Mesenchymal stem cell (in vitro differentiated cells and primary cell): ENCODE data around the gene PPP1R14B.

ENCODE experiments used
- DNase-seq: peaks from one replicate; pipeline ENCODE4 v3.0.0-alpha.2; 2013
- H2AFZ ChIP-seq: one replicate; pipeline ENCODE4 v1.6.1; 2013; ENCODE audit warnings: low read depth, mild to moderate bottlenecking, control low read depth, inconsistent platforms, low read length, moderate library complexity
- H2AK5ac ChIP-seq: 2 replicates; pipeline ENCODE4 v1.6.1; 2013; ENCODE audit warnings: low read length, moderate library complexity, mild to moderate bottlenecking, inconsistent platforms; ENCODE audit not compliant: severe bottlenecking
- H2BK120ac ChIP-seq: one replicate; pipeline ENCODE4 v1.6.1; 2013; ENCODE audit warnings: low read depth, mild to moderate bottlenecking, inconsistent platforms, low read length, moderate library complexity
- H2BK12ac ChIP-seq, 2 experiments: one replicate each; pipeline ENCODE4 v1.6.1; 2013; ENCODE audit warnings: inconsistent platforms in 2 of 2, low read length in 2 of 2, mild to moderate bottlenecking in 2 of 2, moderate library complexity in 2 of 2, control low read depth in 1 of 2
- H2BK15ac ChIP-seq: one replicate; pipeline ENCODE4 v1.6.1; 2013; ENCODE audit warnings: mild to moderate bottlenecking, low read depth, inconsistent platforms; ENCODE audit not compliant: poor library complexity, severe bottlenecking
- H2BK5ac ChIP-seq: 2 replicates; pipeline ENCODE4 v1.6.1; 2013; ENCODE audit warnings: low read depth, mild to moderate bottlenecking, low read length, control low read depth, inconsistent platforms; ENCODE audit not compliant: poor library complexity, severe bottlenecking
- H3K14ac ChIP-seq, 2 experiments: one replicate each; pipeline ENCODE4 v1.6.1; 2013; ENCODE audit warnings: inconsistent platforms in 2 of 2, low read length in 2 of 2, control low read depth in 1 of 2, mild to moderate bottlenecking in 1 of 2, moderate library complexity in 1 of 2
- H3K18ac ChIP-seq, 2 experiments: one replicate each; pipeline ENCODE4 v1.6.1; 2013; ENCODE audit warnings: inconsistent platforms in 2 of 2, low read length in 2 of 2, control low read depth in 1 of 2, low read depth in 1 of 2, mild to moderate bottlenecking in 1 of 2
- H3K23ac ChIP-seq, 2 experiments: one replicate each; pipeline ENCODE4 v1.6.1; 2013; ENCODE audit warnings: inconsistent platforms in 2 of 2, low read length in 2 of 2, mild to moderate bottlenecking in 2 of 2, moderate library complexity in 2 of 2, control low read depth in 1 of 2
- H3K27ac ChIP-seq: 2 replicates; pipeline ENCODE4 v1.5.1; 2013; ENCODE audit warnings: mild to moderate bottlenecking, moderate library complexity, low read length, control low read depth, inconsistent platforms; ENCODE audit not compliant: poor library complexity, severe bottlenecking
- H3K27me3 ChIP-seq, 2 experiments: 2 replicates each; pipeline versions ENCODE4 v1.6.1 to v1.7.0; 2013; ENCODE audit warnings: low read length in 2 of 2, mild to moderate bottlenecking in 2 of 2, moderate library complexity in 2 of 2, control low read depth in 1 of 2, inconsistent platforms in 1 of 2; ENCODE audit not compliant: control insufficient read depth in 1 of 2, insufficient read depth in 1 of 2
- H3K36me3 ChIP-seq, 2 experiments: 2 replicates each; pipeline versions ENCODE4 v1.6.1 to v1.7.0; 2013; ENCODE audit warnings: low read length in 2 of 2, control low read depth in 1 of 2, inconsistent platforms in 1 of 2, low read depth in 1 of 2, mild to moderate bottlenecking in 1 of 2; ENCODE audit not compliant: insufficient read depth in 2 of 2, control insufficient read depth in 1 of 2
- H3K4ac ChIP-seq, 2 experiments: one replicate each; pipeline ENCODE4 v1.6.1; 2013; ENCODE audit warnings: inconsistent platforms in 2 of 2, low read length in 2 of 2, mild to moderate bottlenecking in 2 of 2, moderate library complexity in 2 of 2, control low read depth in 1 of 2, low read depth in 1 of 2
- H3K4me1 ChIP-seq: 2 replicates; pipeline ENCODE4 v1.6.1; 2013; ENCODE audit warnings: low read depth, low read length, control low read depth; ENCODE audit not compliant: control insufficient read depth, insufficient read depth
- H3K4me2 ChIP-seq: 2 replicates; pipeline ENCODE4 v1.6.1; 2013; ENCODE audit warnings: low read length, mild to moderate bottlenecking, inconsistent platforms; ENCODE audit not compliant: poor library complexity, severe bottlenecking
- H3K4me3 ChIP-seq, 2 experiments: 2 replicates each; pipeline versions ENCODE4 v1.5.1 to v1.7.0; 2013; ENCODE audit warnings: low read length in 2 of 2, mild to moderate bottlenecking in 2 of 2, control low read depth in 1 of 2, low read depth in 1 of 2; ENCODE audit not compliant: insufficient read depth in 1 of 2
- H3K79me1 ChIP-seq: replicated peaks from 2 replicates; pipeline ENCODE4 v1.6.1; 2013; ENCODE audit warnings: mild to moderate bottlenecking, control low read depth, low read length, inconsistent platforms; ENCODE audit not compliant: poor library complexity, severe bottlenecking
- H3K9ac ChIP-seq: 2 replicates; pipeline ENCODE4 v1.7.0; 2013; ENCODE audit warnings: mild to moderate bottlenecking, low read length, moderate library complexity
- H3K9me3 ChIP-seq: 2 replicates; pipeline ENCODE4 v1.7.0; 2013; ENCODE audit warnings: mild to moderate bottlenecking, low read length; ENCODE audit not compliant: control insufficient read depth
- H4K8ac ChIP-seq: one replicate; pipeline ENCODE4 v1.6.1; 2013; ENCODE audit warnings: inconsistent platforms, mild to moderate bottlenecking, low read length, moderate library complexity
- H4K91ac ChIP-seq: one replicate; pipeline ENCODE4 v1.6.1; 2013; ENCODE audit warnings: mild to moderate bottlenecking, low read length, inconsistent platforms
- WGBS: methylation state at CpG from one replicate; pipeline ENCODE4 v1.1.7; 2013; ENCODE audit warnings: mixed read lengths; 5-methylcytosine and 5-hydroxymethylcytosine counted together

The PPP1R14B gene

DNA sequence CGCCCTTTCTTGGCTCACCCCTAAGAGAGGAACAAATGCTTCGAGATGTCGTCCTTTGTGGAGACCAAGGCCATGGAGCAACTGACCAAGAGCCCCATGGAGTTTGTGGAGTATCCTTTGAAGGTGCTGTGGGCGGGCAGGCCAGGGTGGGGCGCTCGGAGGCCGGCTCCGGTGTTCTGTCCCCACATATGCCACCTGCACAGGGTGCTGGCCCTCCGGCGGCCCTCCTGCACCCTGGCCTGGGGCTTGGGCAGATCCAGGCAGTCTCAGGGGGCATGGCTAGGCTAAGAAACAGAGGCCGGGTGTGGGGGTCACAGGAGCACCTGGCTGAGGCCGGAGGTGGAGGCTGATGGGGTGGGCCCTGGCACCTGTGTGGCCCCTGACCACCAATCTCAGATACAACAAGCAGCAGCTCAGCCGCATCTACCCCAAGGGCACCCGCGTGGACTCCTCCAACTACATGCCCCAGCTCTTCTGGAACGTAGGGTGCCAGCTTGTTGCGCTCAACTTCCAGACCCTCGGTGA is 14.9 kb upstream of the PPP1R14B start:
- WGBS = 96% methylated on average over 18 of the region's 18 CpGs
- Histone ChIP-seq H2BK5ac (no peak overlapping the region), H3K23ac (no peak overlapping the region), H2BK12ac (no peak overlapping the region), H3K4me2 (no peak overlapping the region), H2AFZ (no peak overlapping the region), H3K79me1 (peaks cover 19% of the 10 kb centered on the region), H2BK15ac (no peak overlapping the region), H3K9ac (no peak overlapping the region), H2BK120ac (no peak overlapping the region), H4K8ac (no peak overlapping the region), H4K91ac (no peak overlapping the region), H3K36me3 (peaks cover 84 to 92% of the 10 kb centered on the region in 2 experiments), H3K27me3 (no peaks in the 10 kb centered on the region), H3K9me3 (no peaks in the 10 kb centered on the region), H2AK5ac (no peak overlapping the region), H3K4ac (no peak overlapping the region), H3K14ac (no peak overlapping the region), H3K18ac (no peak overlapping the region), H3K4me1 (peaks cover 30% of the 10 kb centered on the region), H3K27ac (no peak overlapping the region), H3K4me3 (no peak overlapping the region)
- DNase-seq = no peak

DNA sequence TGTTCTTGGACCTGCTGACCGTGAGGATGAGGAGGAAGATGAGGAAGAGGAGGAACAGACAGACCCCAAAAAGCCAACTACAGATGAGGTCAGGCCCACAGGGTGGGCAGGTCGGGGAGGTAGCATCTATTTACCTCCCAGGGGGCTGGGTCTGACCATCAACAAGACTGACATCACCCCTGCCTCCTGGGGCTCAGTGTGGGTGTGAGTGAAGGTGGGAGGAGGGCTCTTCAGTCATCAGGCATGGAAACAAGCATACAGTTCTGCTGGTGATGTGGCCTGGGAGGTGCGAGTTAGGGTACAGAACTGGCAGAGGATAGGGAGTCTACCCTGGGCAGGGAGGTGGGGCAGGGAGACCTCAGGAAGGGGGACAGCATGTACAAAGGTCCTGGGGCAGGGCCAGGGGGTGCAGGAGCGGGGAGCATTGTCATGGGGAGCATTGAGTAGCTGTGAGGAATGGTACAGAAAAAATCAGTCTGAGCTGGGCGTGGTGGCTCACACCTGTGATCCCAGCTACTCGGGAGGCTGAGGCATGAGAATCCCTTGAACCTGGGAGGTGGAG is 13.5 kb upstream of the PPP1R14B start:
- Histone ChIP-seq H3K4ac (no peak overlapping the region), H3K14ac (no peak overlapping the region), H3K18ac (no peak overlapping the region), H2BK12ac (no peak overlapping the region), H2AFZ (no peak overlapping the region), H3K9ac (no peak overlapping the region), H2BK120ac (no peak overlapping the region), H3K23ac (no peak overlapping the region), H3K36me3 (peaks cover 83 to 92% of the 10 kb centered on the region in 2 experiments), H3K4me3 (no peak overlapping the region), H3K9me3 (no peaks in the 10 kb centered on the region), H3K4me2 (no peak overlapping the region), H2AK5ac (no peak overlapping the region), H3K27me3 (no peaks in the 10 kb centered on the region), H4K8ac (no peak overlapping the region), H2BK15ac (no peak overlapping the region), H3K79me1 (peaks cover 26% of the 10 kb centered on the region), H2BK5ac (no peak overlapping the region), H4K91ac (no peak overlapping the region), H3K4me1 (peaks cover 26% of the 10 kb centered on the region), H3K27ac (no peak overlapping the region)
- no peak for DNase-seq
- 94% methylated on average over 5 of the region's 6 CpGs for WGBS

DNA sequence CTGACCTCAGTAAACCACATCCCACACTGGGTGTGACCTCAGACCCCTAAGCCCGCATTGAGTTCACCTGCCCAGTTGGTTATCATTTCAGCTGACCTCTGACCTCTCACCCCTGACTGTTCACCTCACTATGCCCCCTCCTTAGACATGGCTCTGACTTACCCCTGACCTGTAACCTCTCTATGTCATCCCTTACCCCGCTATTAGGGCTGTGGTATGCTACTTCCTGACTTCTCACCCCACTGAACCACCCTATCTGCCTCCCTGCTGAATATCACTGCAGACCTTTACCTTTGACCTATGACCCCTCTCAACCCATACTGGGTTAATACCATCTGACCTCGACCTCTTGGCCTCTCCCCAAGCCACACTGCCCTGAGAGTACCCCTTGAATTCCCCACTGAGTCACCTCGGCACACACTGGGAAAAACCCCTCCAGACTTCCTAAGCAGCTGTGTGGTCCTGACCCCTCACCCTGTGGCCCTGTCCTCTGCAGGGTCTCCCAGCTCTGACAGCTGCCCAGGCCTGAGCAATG is 12.9 kb upstream of the PPP1R14B start:
- Histone ChIP-seq H3K9ac (no peak overlapping the region), H3K27me3 (no peaks in the 10 kb centered on the region), H2BK120ac (no peak overlapping the region), H2AK5ac (no peak overlapping the region), H3K4ac (no peak overlapping the region), H3K23ac (no peak overlapping the region), H3K4me3 (no peak overlapping the region), H3K9me3 (no peaks in the 10 kb centered on the region), H3K18ac (no peak overlapping the region), H2BK15ac (no peak overlapping the region), H3K14ac (no peak overlapping the region), H2AFZ (no peak overlapping the region), H3K4me2 (no peak overlapping the region), H4K8ac (no peak overlapping the region), H4K91ac (no peak overlapping the region), H3K79me1 (peaks cover 30% of the 10 kb centered on the region), H2BK12ac (no peak overlapping the region), H3K36me3 (peaks cover 87 to 92% of the 10 kb centered on the region in 2 experiments), H3K27ac (no peak overlapping the region), H2BK5ac (no peak overlapping the region), H3K4me1 (peaks cover 26% of the 10 kb centered on the region)
- WGBS = 83% methylated on average over 4 of the region's 4 CpGs
- DNase-seq = no peak

DNA sequence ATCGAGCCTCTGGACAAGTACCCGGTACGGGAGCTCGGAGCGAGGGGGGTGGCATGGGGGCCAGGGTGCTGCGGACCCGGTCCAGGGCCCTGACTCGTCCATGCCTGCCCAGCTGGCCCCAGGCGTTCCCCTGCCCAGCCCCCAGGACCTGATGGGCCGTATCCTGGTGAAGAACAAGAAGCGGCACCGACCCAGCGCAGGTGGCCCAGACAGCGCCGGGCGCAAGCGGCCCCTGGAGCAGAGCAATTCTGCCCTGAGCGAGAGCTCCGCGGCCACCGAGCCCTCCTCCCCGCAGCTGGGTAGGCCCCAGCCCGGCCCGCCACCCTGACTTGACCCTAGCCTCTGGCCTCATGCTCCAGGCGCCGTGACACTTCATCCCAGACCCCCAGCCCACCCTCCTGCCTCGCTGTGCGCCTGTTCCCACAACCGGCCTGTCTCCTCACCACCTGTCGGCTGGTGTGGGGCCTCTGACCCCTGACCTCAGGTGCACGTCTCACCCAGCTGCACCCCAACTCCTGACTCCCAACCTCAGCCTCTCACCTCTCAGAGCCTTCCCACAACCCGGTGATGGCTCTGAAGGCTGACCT is 12.3 kb upstream of the PPP1R14B start:
- Histone ChIP-seq H2AK5ac (no peak overlapping the region), H3K27ac (no peak overlapping the region), H3K79me1 (peaks cover 33% of the 10 kb centered on the region), H3K14ac (no peak overlapping the region), H3K4me2 (no peak overlapping the region), H2BK12ac (no peak overlapping the region), H2BK120ac (no peak overlapping the region), H3K18ac (no peak overlapping the region), H2BK15ac (no peak overlapping the region), H2AFZ (no peak overlapping the region), H3K4me3 (no peak overlapping the region), H3K9ac (no peak overlapping the region), H2BK5ac (no peak overlapping the region), H4K91ac (no peak overlapping the region), H3K27me3 (no peaks in the 10 kb centered on the region), H3K4me1 (peaks cover 26% of the 10 kb centered on the region), H3K23ac (no peak overlapping the region), H4K8ac (no peak overlapping the region), H3K9me3 (no peaks in the 10 kb centered on the region), H3K4ac (no peak overlapping the region), H3K36me3 (peaks cover 82 to 92% of the 10 kb centered on the region in 2 experiments)
- no peak for DNase-seq
- 95% methylated on average over 32 of the region's 32 CpGs for WGBS
